ENCODE data around the gene CTBP1. TPM values are rescaled to one million over a fixed set of nuclear protein-coding genes. Genes with fewer than 3 reads are reported as not detected.

Gene CTBP1
- total RNA-seq, 1 experiment from 2014 or later, result 223 TPM

DNA sequence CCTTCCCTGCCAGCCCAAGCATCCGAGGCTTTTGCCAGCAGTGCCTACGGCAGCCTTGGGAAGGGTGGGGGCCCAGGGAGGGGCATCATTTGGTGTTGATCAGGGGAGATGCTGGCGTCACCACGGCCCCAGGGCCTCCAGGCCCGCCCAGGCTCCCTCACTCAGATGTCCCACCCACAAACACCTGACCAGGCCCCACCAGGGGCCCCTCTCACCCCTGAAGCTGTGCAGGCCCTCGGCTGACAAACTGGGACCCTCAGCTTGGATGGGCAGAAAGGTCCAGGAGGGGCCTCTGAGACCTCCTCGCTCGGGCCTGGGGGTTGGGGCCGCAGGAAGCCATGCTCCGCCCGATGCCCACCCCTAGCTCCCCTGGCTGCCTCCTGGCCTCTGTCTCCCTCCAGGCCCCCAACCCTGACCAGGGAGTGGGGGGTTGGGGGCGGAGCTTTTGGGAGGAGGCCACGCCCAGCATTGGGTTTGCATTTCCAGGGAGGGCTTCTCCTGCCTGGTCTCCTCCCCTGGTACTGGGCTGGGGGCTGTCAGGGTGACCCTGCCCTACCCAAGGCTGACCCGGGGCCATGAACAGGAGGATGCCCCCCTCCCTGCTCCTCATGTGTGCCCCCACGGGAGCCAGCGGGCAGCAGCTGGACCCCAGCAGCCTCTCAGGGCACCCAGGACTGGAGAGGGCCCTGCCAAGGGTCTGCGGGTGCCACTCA is 43.2 kb downstream of the CTBP1 start:
- H2AFZ ChIP-seq (ENCODE audit: low read length), result no peak overlapping the region
- no peaks in the 10 kb centered on the region for H3K36me3 ChIP-seq (ENCODE audit: low read depth, low read length)
- ATAC-seq (no peak), DNase-seq (no peak)
- no peak overlapping the region for H3K9ac ChIP-seq (ENCODE audit: low read length)
- no peaks in the 10 kb centered on the region for H4K20me1 ChIP-seq (ENCODE audit: low read length)
- no peak overlapping the region for H3K27ac ChIP-seq (ENCODE audit: low read length)
- no peak overlapping the region for H3K4me3 ChIP-seq (ENCODE audit: low read length)
- no peaks in the 10 kb centered on the region for H3K4me1 ChIP-seq (ENCODE audit: insufficient read depth, low read length)
- no TSS peak for BruUV-seq (replicated peaks)
- no peaks in the 10 kb centered on the region for H3K9me3 ChIP-seq (ENCODE audit: low read length)
- intact Hi-C loops (cut with micrococcal nuclease), result no loop called here
- no peak overlapping the region for H3K4me2 ChIP-seq (ENCODE audit: low read length)
- H3K9me2 ChIP-seq (replicated peaks; ENCODE audit: low read length), result no peaks in the 10 kb centered on the region
- no peaks in the 10 kb centered on the region for H3K79me2 ChIP-seq (ENCODE audit: low read length)
- CTCF ChIA-PET, result no interaction called here
- TF ChIP-seq EZH2 (IDR thresholded peaks at IDR 0.05; ENCODE audit: low read length, unreplicated experiment) (no peak), EZH2phosphoT487 (IDR thresholded peaks at IDR 0.05; ENCODE audit: borderline replicate concordance, low read length) (no peak), CTCF (conservative IDR thresholded peaks at IDR 0.05; ENCODE audit: low read depth, low read length) (no peak)
- no peaks in the 10 kb centered on the region for H3K27me3 ChIP-seq (ENCODE audit: low read length)
- H3F3A ChIP-seq (ENCODE audit: low read length, unreplicated experiment), result no peaks in the 10 kb centered on the region
- POLR2A ChIA-PET (ENCODE audit: unreplicated experiment), result no interaction called here

GRCh38 chr4:1204828-1205585 is 43.9 kb downstream of the CTBP1 start:
- H3K4me2 ChIP-seq (ENCODE audit: low read length), result no peak overlapping the region
- intact Hi-C loops (cut with micrococcal nuclease), result no loop called here
- no peak overlapping the region for H3K27ac ChIP-seq (ENCODE audit: low read length)
- no peak overlapping the region for H3K9ac ChIP-seq (ENCODE audit: low read length)
- H3K9me2 ChIP-seq (replicated peaks; ENCODE audit: low read length), result no peaks in the 10 kb centered on the region
- DNase-seq (no peak), ATAC-seq (no peak)
- H3K9me3 ChIP-seq (ENCODE audit: low read length), result no peaks in the 10 kb centered on the region
- H3K79me2 ChIP-seq (ENCODE audit: low read length), result no peaks in the 10 kb centered on the region
- H3K4me1 ChIP-seq (ENCODE audit: insufficient read depth, low read length), result no peaks in the 10 kb centered on the region
- no peak overlapping the region for H3K4me3 ChIP-seq (ENCODE audit: low read length)
- BruUV-seq (replicated peaks), result no TSS peak
- H2AFZ ChIP-seq (ENCODE audit: low read length), result no peak overlapping the region
- no peaks in the 10 kb centered on the region for H3K36me3 ChIP-seq (ENCODE audit: low read depth, low read length)
- H4K20me1 ChIP-seq (ENCODE audit: low read length), result no peaks in the 10 kb centered on the region
- H3F3A ChIP-seq (ENCODE audit: low read length, unreplicated experiment), result no peaks in the 10 kb centered on the region
- ChIA-PET CTCF (no interaction called here), POLR2A (ENCODE audit: unreplicated experiment) (no interaction called here)
- H3K27me3 ChIP-seq (ENCODE audit: low read length), result no peaks in the 10 kb centered on the region
- no peak for TF ChIP-seq EZH2phosphoT487 (IDR thresholded peaks at IDR 0.05; ENCODE audit: borderline replicate concordance, low read length)
- no peak for TF ChIP-seq EZH2 (IDR thresholded peaks at IDR 0.05; ENCODE audit: low read length, unreplicated experiment)
- TF ChIP-seq CTCF (conservative IDR thresholded peaks at IDR 0.05; ENCODE audit: low read depth, low read length), result no peak

DNA sequence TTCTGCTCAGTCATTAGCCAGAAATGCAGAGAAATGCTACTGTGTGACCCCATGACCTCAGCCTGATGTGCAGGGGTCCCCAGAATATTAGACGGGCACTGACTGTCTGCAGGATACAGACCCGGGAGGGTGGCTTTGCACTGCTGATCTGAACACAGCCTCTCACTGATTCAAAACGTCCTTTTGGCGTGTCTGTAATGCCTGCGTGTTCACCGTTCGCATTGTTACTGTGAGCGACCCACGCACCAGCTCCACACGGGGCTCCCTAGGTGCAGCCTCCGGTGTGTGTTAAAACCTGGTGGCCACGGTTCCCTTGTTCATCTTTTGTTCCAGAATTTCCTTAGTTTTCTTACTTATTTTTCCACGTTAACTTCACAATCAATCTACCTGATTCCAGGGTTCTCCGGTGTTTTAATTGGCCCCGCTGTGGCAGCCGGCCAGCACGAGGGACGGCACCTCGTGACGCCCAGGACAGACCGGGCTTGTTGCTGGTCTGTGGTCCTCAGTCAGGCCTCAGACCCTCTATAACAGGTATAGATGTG is 44.6 kb downstream of the CTBP1 start:
- Histone ChIP-seq H3K27ac (ENCODE audit: low read length) (no peak overlapping the region), H3F3A (ENCODE audit: low read length, unreplicated experiment) (no peaks in the 10 kb centered on the region), H3K79me2 (ENCODE audit: low read length) (no peaks in the 10 kb centered on the region), H3K4me3 (ENCODE audit: low read length) (no peak overlapping the region), H3K9ac (ENCODE audit: low read length) (no peak overlapping the region), H3K27me3 (ENCODE audit: low read length) (no peaks in the 10 kb centered on the region), H3K36me3 (ENCODE audit: low read depth, low read length) (no peaks in the 10 kb centered on the region), H3K4me1 (ENCODE audit: insufficient read depth, low read length) (no peaks in the 10 kb centered on the region), H3K9me2 (replicated peaks; ENCODE audit: low read length) (no peaks in the 10 kb centered on the region), H3K9me3 (ENCODE audit: low read length) (no peaks in the 10 kb centered on the region), H4K20me1 (ENCODE audit: low read length) (no peaks in the 10 kb centered on the region), H2AFZ (ENCODE audit: low read length) (no peak overlapping the region), H3K4me2 (ENCODE audit: low read length) (no peak overlapping the region)
- TF ChIP-seq CTCF (conservative IDR thresholded peaks at IDR 0.05; ENCODE audit: low read depth, low read length), result no peak
- TF ChIP-seq EZH2 (IDR thresholded peaks at IDR 0.05; ENCODE audit: low read length, unreplicated experiment), result no peak
- no peak for TF ChIP-seq EZH2phosphoT487 (IDR thresholded peaks at IDR 0.05; ENCODE audit: borderline replicate concordance, low read length)
- BruUV-seq (replicated peaks), result no TSS peak
- ATAC-seq (no peak), DNase-seq (no peak)
- POLR2A ChIA-PET (ENCODE audit: unreplicated experiment), result no interaction called here
- CTCF ChIA-PET, result no interaction called here
- intact Hi-C loops (cut with micrococcal nuclease), result no loop called here

All from PC-3 (cell line).